ENCODE results near the gene CDK5. TPM values are rescaled to one million over a fixed set of nuclear protein-coding genes. Genes with fewer than 3 reads are reported as not detected.
A peak's percentile ranks its signal among the peaks of the same experiment; 100 is the strongest.

Gene CDK5
- total and polyA plus RNA-seq, 2 of the 13 experiments (the other 11 are each of a cell fraction or from before 2014, with no cell fraction given): 16.4 to 21.3 TPM

- TF ChIP-seq SP1 (IDR thresholded peaks at IDR 0.05) (no peak), SP1 (CRISPR knock-in tag; IDR thresholded peaks at IDR 0.05) (no peak), ZNF282 (IDR thresholded peaks at IDR 0.05; ENCODE audit: partially characterized antibody) (no peak), ZBTB7B (CRISPR knock-in tag; IDR thresholded peaks at IDR 0.05) (no peak), ZFP90 (CRISPR knock-in tag; IDR thresholded peaks at IDR 0.05; ENCODE audit: borderline replicate concordance) (no peak), ZFP37 (CRISPR knock-in tag; IDR thresholded peaks at IDR 0.05; ENCODE audit: borderline replicate concordance) (no peak), ZNF577 (CRISPR knock-in tag; IDR thresholded peaks at IDR 0.05; ENCODE audit: borderline replicate concordance, low read depth) (no peak), ZNF564 (CRISPR knock-in tag; IDR thresholded peaks at IDR 0.05) (no peak), AHR (CRISPR knock-in tag; IDR thresholded peaks at IDR 0.05) (no peak), ZNF557 (CRISPR knock-in tag; IDR thresholded peaks at IDR 0.05) (no peak), ZUFSP (CRISPR knock-in tag; IDR thresholded peaks at IDR 0.05; ENCODE audit: borderline replicate concordance) (no peak), KDM5A (IDR thresholded peaks at IDR 0.05; ENCODE audit: borderline replicate concordance, low read length) (no peak), HNF4A (CRISPR knock-in tag; IDR thresholded peaks at IDR 0.05) (peak; percentile 73), NFE2 (CRISPR knock-in tag; IDR thresholded peaks at IDR 0.05) (no peak), ZNF333 (CRISPR knock-in tag; IDR thresholded peaks at IDR 0.05; ENCODE audit: borderline replicate concordance) (no peak), SOX5 (CRISPR knock-in tag; IDR thresholded peaks at IDR 0.05; ENCODE audit: borderline replicate concordance) (peak; percentile 20; the same call in 1 of the 2 replicates), TRAFD1 (CRISPR knock-in tag; IDR thresholded peaks at IDR 0.05; ENCODE audit: borderline replicate concordance) (no peak), THYN1 (CRISPR knock-in tag; IDR thresholded peaks at IDR 0.05; ENCODE audit: borderline replicate concordance, low read depth) (no peak)
- TF ChIP-seq, protein P1, sequence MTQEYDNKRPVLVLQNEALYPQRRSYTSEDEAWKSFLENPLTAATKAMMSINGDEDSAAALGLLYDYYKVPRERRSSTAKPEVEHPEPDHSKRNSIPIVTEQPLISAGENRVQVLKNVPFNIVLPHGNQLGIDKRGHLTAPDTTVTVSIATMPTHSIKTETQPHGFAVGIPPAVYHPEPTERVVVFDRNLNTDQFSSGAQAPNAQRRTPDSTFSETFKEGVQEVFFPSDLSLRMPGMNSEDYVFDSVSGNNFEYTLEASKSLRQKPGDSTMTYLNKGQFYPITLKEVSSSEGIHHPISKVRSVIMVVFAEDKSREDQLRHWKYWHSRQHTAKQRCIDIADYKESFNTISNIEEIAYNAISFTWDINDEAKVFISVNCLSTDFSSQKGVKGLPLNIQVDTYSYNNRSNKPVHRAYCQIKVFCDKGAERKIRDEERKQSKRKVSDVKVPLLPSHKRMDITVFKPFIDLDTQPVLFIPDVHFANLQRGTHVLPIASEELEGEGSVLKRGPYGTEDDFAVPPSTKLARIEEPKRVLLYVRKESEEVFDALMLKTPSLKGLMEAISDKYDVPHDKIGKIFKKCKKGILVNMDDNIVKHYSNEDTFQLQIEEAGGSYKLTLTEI (CRISPR knock-in tag; conservative IDR thresholded peaks at IDR 0.05): no peak
- TF ChIP-seq, protein P2, sequence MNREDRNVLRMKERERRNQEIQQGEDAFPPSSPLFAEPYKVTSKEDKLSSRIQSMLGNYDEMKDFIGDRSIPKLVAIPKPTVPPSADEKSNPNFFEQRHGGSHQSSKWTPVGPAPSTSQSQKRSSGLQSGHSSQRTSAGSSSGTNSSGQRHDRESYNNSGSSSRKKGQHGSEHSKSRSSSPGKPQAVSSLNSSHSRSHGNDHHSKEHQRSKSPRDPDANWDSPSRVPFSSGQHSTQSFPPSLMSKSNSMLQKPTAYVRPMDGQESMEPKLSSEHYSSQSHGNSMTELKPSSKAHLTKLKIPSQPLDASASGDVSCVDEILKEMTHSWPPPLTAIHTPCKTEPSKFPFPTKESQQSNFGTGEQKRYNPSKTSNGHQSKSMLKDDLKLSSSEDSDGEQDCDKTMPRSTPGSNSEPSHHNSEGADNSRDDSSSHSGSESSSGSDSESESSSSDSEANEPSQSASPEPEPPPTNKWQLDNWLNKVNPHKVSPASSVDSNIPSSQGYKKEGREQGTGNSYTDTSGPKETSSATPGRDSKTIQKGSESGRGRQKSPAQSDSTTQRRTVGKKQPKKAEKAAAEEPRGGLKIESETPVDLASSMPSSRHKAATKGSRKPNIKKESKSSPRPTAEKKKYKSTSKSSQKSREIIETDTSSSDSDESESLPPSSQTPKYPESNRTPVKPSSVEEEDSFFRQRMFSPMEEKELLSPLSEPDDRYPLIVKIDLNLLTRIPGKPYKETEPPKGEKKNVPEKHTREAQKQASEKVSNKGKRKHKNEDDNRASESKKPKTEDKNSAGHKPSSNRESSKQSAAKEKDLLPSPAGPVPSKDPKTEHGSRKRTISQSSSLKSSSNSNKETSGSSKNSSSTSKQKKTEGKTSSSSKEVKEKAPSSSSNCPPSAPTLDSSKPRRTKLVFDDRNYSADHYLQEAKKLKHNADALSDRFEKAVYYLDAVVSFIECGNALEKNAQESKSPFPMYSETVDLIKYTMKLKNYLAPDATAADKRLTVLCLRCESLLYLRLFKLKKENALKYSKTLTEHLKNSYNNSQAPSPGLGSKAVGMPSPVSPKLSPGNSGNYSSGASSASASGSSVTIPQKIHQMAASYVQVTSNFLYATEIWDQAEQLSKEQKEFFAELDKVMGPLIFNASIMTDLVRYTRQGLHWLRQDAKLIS (CRISPR knock-in tag; IDR thresholded peaks at IDR 0.05): no peak
- TF ChIP-seq, protein P3, sequence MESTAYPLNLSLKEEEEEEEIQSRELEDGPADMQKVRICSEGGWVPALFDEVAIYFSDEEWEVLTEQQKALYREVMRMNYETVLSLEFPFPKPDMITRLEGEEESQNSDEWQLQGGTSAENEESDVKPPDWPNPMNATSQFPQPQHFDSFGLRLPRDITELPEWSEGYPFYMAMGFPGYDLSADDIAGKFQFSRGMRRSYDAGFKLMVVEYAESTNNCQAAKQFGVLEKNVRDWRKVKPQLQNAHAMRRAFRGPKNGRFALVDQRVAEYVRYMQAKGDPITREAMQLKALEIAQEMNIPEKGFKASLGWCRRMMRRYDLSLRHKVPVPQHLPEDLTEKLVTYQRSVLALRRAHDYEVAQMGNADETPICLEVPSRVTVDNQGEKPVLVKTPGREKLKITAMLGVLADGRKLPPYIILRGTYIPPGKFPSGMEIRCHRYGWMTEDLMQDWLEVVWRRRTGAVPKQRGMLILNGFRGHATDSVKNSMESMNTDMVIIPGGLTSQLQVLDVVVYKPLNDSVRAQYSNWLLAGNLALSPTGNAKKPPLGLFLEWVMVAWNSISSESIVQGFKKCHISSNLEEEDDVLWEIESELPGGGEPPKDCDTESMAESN (CRISPR knock-in tag; conservative IDR thresholded peaks at IDR 0.05): no peak
Measured at GRCh38 chr7:151005566-151005965, 52.1 kb downstream of the CDK5 start (continued).

All from HepG2 (cell line).